K562 (cell line): Measurements from ENCODE around the gene ACSS2. TPM values are rescaled to one million over a fixed set of nuclear protein-coding genes. Genes with fewer than 3 reads are reported as not detected.

Experiments used
- COPS2 ChIP-seq: fragments of 450-650 bp; conservative IDR thresholded peaks from 2 replicates; pipeline ENCODE4 v1.6.1; 2016; ENCODE audit warnings: mild to moderate bottlenecking, moderate library complexity
- EHMT2 ChIP-seq: fragments of 450-650 bp; IDR thresholded peaks from 2 replicates; pipeline ENCODE4 v1.6.1; 2018; ENCODE audit warnings: antibody characterized with exemption
- EP300 ChIP-seq: IDR thresholded peaks from 2 replicates; pipeline ENCODE4 v1.6.1; 2012; ENCODE audit warnings: low read length, improper control_type of control experiment
- FOXA3 ChIP-seq, 2 experiments: fragments of 450-650 bp in 1 of 2; sonication (generic) in 1 of 2; formaldehyde crosslinking; IDR thresholded peaks in 1 of 2; conservative IDR thresholded peaks in 1 of 2; 2 replicates each; pipeline versions ENCODE4 v1.4.0 to v1.8.0; 2020 to 2022; ENCODE audit warnings: mild to moderate bottlenecking in 2 of 2, missing genetic modification reagents in 1 of 2
- MAZ ChIP-seq, 2 experiments: fragments of 450-650 bp in 1 of 2; sonication (generic) in 1 of 2; formaldehyde crosslinking; IDR thresholded peaks in 1 of 2; conservative IDR thresholded peaks in 1 of 2; 2 replicates each; pipeline versions ENCODE4 v1.4.0 to v1.5.0; 2020; ENCODE audit warnings: mild to moderate bottlenecking in 1 of 2, missing genetic modification reagents in 1 of 2
- MCM7 ChIP-seq, 2 experiments: fragments of 450-650 bp; IDR thresholded peaks; 2 replicates each; pipeline ENCODE4 v1.6.1; 2016 to 2018
- MIER1 ChIP-seq: fragments of 450-650 bp; IDR thresholded peaks from 2 replicates; pipeline ENCODE4 v1.6.1; 2016; ENCODE audit warnings: antibody characterized with exemption, mild to moderate bottlenecking, low read depth
- POLR2H ChIP-seq: IDR thresholded peaks from 2 replicates; pipeline ENCODE4 v1.6.1; 2016; ENCODE audit warnings: missing genetic modification characterization, low read depth, mild to moderate bottlenecking, control low read depth, missing compliant biosample characterization, moderate library complexity
- SRF ChIP-seq, 2 experiments: fragments of 250-450, 450-650 bp in 1 of 2; sonication (Bioruptor Pico) in 1 of 2; sonication (generic) in 1 of 2; formaldehyde crosslinking; IDR thresholded peaks; 2 replicates each; pipeline versions ENCODE4 v1.5.0 to v1.5.1; 2020 to 2022; ENCODE audit warnings: mild to moderate bottlenecking in 1 of 2, missing genetic modification reagents in 1 of 2
- SRSF3 ChIP-seq: fragments of 200-400 bp; formaldehyde crosslinking; IDR thresholded peaks from 2 replicates; pipeline ENCODE4 v1.6.1; 2016; ENCODE audit warnings: mild to moderate bottlenecking, low read length, moderate library complexity; ENCODE audit not compliant: insufficient read depth
- STAG1 ChIP-seq: sonication (generic); formaldehyde crosslinking; IDR thresholded peaks from 2 replicates; pipeline ENCODE4 v1.5.0; 2020; ENCODE audit warnings: missing genetic modification reagents, borderline replicate concordance
- ZNF407 ChIP-seq: fragments of 450-650 bp; IDR thresholded peaks from 2 replicates; pipeline ENCODE4 v1.6.1; 2016; ENCODE audit warnings: low read depth
- ZNF408 ChIP-seq: fragments of 250-450 bp; sonication (Bioruptor Pico); IDR thresholded peaks from 2 replicates; pipeline ENCODE4 v1.4.0; 2020; ENCODE audit warnings: low read depth, mild to moderate bottlenecking, moderate library complexity
- polyA plus RNA-seq, 8 experiments: library from polyadenylated mRNA; depleted of rRNA in 4 of 8; stranded (reverse) in 5 of 8; unstranded in 3 of 8; fragments of >200 nt; fragmentation: Nextera tagmentation in 2 of 8; fragmentation: Illumina TruSeq in 1 of 8; extraction: Ambion mirVana in 2 of 8; extraction: Trizol in 1 of 8; gene quantifications; 2 replicates each; pipeline versions ENCODE4 v1.2.1 to v1.2.3, GENCODE V29; 2011 to 2014; ENCODE audit warnings: inconsistent platforms in 1 of 8, missing spikeins in 1 of 8
- total RNA-seq, 7 experiments: library from RNA; depleted of rRNA in 6 of 7; stranded (reverse); fragments of >200 nt in 6 of 7; fragmentation: Illumina TruSeq in 2 of 7; extraction: Trizol in 2 of 7; gene quantifications; 2 replicates each; pipeline versions ENCODE4 v1.2.1 to v1.2.3, GENCODE V29; 2011 to 2021; ENCODE audit warnings: low replicate concordance in 1 of 7
- TF ChIP-seq, protein P1 (sequence below): sonication (generic); formaldehyde crosslinking; IDR thresholded peaks from 2 replicates; pipeline ENCODE4 v1.8.0; 2022; ENCODE audit warnings: mild to moderate bottlenecking, low read depth, missing genetic modification reagents
- TF ChIP-seq, protein P2 (sequence below): fragments of 450-650 bp; IDR thresholded peaks from 2 replicates; pipeline ENCODE4 v1.6.1; 2016; ENCODE audit warnings: antibody characterized with exemption
- TF ChIP-seq, protein P3 (sequence below): sonication (generic); formaldehyde crosslinking; IDR thresholded peaks from 2 replicates; pipeline ENCODE4 v1.8.0; 2022; ENCODE audit warnings: missing genetic modification reagents, mild to moderate bottlenecking, borderline replicate concordance

ACSS2 gene
- total and polyA plus RNA-seq, 9 of the 15 experiments (the other 6 are each of a cell fraction or from before 2014, with no cell fraction given): 21.9 to 246 (median 66.2) TPM

DNA sequence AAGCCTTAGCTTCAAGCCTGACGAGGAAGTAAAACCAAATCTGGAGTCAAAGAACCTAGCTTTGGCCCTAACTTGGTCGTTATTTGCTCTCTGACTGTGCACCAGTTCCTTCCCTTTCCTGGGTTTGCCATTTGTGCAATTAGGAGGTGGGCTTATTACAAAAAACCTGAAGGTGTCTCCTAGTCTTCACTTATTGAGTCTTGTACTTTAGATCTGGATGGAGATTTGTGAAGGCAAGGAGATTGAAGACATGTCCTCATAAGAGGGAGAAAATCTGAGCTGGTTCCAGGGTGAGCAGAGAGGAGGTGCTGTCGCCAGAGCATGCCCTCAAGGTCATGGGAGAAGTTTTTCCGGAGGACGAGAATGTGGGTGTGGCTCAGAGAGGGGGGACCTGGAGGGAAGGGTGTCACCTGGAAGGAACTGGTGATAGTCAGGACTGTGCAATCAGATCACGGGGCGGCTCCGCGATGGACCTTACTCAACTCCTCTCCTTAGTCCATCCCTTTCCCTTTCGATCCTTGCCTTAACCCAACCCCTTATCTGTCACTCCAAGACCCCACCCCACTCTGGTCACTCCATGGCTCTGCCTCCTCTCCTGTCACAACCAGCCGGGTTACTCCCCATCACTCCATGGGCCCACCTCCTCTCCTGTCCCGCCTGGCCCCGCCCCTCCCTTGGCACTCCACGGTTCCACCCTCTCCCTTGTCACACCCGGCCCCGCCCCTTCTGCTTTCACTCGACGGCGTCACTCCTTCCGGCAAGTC lies 588 bp upstream of the ACSS2 start (continued):
- TF ChIP-seq ZNF407: no peak
- TF ChIP-seq EHMT2: peak; percentile 69
- no peak for TF ChIP-seq FOXA3 (CRISPR knock-in tag; conservative IDR thresholded peaks at IDR 0.05 in 1 of 2, IDR thresholded peaks at IDR 0.05 in 1 of 2)
- no peak for TF ChIP-seq STAG1 (CRISPR knock-in tag)
- TF ChIP-seq, protein P1, sequence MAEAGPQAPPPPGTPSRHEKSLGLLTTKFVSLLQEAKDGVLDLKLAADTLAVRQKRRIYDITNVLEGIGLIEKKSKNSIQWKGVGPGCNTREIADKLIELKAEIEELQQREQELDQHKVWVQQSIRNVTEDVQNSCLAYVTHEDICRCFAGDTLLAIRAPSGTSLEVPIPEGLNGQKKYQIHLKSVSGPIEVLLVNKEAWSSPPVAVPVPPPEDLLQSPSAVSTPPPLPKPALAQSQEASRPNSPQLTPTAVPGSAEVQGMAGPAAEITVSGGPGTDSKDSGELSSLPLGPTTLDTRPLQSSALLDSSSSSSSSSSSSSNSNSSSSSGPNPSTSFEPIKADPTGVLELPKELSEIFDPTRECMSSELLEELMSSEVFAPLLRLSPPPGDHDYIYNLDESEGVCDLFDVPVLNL (CRISPR knock-in tag): no peak
- TF ChIP-seq MCM7 (IDR thresholded peaks at IDR 0.05): no peak
- no peak for TF ChIP-seq SRSF3
- no peak for TF ChIP-seq POLR2H (tag)
- no peak for TF ChIP-seq MIER1
- TF ChIP-seq, protein P2, sequence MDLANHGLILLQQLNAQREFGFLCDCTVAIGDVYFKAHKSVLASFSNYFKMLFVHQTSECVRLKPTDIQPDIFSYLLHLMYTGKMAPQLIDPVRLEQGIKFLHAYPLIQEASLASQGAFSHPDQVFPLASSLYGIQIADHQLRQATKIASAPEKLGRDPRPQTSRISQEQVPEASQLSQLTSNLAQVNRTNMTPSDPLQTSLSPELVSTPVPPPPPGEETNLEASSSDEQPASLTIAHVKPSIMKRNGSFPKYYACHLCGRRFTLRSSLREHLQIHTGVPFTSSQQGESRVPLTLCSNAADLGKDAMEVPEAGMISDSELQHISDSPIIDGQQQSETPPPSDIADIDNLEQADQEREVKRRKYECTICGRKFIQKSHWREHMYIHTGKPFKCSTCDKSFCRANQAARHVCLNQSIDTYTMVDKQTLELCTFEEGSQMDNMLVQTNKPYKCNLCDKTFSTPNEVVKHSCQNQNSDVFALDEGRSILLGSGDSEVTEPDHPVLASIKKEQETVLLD: peak; percentile 30; the same call in 1 of the 2 replicates
- TF ChIP-seq ZNF408 (CRISPR knock-in tag): no peak
- TF ChIP-seq MAZ (CRISPR knock-in tag; conservative IDR thresholded peaks at IDR 0.05 in 1 of 2, IDR thresholded peaks at IDR 0.05 in 1 of 2): peak in 1 of 2 experiments; percentile 57; a peak in 2 of 4 replicates
- TF ChIP-seq SRF (CRISPR knock-in tag; IDR thresholded peaks at IDR 0.05): no peak; a peak in 1 of 4 replicates
- peak; percentile 32 for TF ChIP-seq EP300
- TF ChIP-seq, protein P3, sequence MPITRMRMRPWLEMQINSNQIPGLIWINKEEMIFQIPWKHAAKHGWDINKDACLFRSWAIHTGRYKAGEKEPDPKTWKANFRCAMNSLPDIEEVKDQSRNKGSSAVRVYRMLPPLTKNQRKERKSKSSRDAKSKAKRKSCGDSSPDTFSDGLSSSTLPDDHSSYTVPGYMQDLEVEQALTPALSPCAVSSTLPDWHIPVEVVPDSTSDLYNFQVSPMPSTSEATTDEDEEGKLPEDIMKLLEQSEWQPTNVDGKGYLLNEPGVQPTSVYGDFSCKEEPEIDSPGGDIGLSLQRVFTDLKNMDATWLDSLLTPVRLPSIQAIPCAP (CRISPR knock-in tag): no peak
- TF ChIP-seq COPS2: no peak
